CD4-positive, alpha-beta T cell treated with Interleukin-4 for 4 hours (primary cell): ENCODE data around the gene PAPOLA.

ENCODE experiments used
- DNase-seq: peaks from one replicate; pipeline ENCODE4 v3.0.0-alpha.2; 2020

The PAPOLA gene

GRCh38 chr14:96587823-96588385 lies 85.7 kb downstream of the PAPOLA start:
- no peak for DNase-seq

DNA sequence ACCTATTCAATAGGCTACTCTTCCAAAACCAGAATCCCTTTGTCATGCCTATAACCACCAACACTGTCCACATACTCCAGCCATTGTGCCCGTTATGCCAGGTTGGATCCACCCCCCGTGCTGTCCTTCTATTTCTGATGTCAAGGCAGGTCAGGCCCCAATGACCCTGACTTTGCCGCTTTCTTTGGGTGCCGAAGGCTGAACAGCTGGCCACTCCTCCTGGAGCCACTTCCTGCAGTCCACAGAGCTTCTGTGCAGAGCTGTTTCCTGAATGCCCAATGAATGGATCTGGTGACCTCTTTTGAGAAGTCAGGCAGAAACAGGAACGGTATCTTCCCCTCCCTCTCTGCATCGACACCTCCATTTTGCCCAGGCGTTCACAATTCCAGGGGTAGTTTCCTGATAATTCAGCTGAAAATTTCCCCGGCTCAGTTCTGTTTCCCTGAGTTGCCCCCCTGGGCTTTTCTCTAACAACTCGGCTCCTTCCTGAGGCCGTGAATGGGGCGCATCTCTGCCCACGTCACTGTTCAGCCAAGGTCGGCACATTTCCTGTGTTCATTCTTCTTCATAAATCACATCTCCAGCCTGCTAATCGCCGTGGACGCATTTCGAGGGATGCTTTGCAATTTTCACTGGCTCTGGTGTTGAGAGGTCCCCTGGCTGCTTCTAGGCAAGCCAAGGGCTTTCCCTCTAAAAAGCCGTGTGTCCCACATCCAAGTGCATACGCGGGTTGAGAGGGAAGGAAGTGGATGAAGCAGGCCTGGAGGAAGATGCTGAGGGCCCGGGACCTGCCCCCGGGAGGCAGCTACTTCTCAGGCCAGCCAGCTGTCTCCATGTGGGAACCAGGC lies 86.5 kb downstream of the PAPOLA start:
- DNase-seq = no peak

GRCh38 chr14:96589577-96589976 lies 87.4 kb downstream of the PAPOLA start:
- no peak for DNase-seq

- no peak for DNase-seq
Observed at GRCh38 chr14:96590190-96590864, 88.1 kb downstream of the PAPOLA start.

DNA sequence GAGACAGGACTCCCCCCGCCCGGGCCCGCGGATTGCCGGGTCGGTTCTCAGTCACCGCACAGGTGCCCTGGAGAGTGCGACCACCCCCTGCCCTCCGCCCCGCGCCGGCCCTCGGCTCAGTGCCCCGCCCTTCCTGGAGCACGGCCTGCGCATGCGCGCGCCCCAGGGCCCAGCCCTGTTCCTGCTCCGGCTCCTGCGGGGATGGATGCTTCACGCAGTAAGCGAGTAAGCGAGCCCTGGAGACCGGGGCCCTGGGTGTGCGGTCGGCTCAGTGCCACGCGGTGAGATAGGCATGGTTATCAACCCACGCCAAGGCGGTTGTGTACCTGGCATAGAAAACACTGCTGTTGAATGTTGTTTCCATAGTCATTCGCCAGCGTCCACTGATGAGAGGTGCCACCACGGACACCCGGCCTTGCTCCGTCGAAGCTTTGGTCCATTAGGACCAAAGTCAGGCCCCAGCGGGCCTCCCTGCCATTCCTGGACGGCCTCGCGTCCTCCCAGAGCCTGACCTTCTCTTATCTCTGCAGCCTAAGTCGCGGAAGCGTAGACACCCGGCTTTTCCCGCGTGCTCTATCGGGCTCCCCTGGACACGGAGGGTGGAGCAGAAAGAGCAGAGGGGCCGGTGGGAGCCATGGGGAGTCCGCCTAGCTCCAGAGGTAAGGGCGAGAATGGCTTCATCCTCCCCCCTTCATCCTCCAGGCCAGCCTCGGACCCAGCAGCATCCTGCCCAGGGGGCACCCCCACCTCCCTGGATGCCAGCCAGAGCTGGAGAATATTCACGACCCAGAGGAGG lies 90.6 kb downstream of the PAPOLA start:
- peak; percentile 50 for DNase-seq

- no peak for DNase-seq
Observed at GRCh38 chr14:96594961-96595360, 92.8 kb downstream of the PAPOLA start.

- no peak for DNase-seq
Observed at GRCh38 chr14:96597680-96598079, 95.5 kb downstream of the PAPOLA start.

GRCh38 chr14:96598332-96598928 lies 96.2 kb downstream of the PAPOLA start:
- no peak for DNase-seq

DNA sequence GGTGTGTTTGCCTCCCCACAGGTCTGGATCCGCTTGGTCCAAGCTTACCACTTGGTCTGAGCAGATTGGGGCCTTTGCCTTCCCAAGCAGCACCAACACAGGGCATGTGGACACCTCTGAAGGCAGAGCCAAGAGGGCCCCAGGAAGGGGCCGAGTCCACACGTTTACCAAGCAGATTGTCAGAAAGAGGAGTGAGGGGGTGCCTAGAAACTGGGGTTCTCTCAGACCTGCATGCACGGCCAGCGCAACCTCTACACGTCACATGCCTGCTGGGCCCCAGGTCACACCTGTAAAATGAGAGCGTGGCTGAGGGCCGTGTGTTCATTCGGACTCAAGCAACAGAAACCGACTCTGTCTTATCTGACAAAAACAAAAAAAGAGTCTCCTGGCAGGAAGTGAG lies 96.9 kb downstream of the PAPOLA start:
- DNase-seq = no peak

DNA sequence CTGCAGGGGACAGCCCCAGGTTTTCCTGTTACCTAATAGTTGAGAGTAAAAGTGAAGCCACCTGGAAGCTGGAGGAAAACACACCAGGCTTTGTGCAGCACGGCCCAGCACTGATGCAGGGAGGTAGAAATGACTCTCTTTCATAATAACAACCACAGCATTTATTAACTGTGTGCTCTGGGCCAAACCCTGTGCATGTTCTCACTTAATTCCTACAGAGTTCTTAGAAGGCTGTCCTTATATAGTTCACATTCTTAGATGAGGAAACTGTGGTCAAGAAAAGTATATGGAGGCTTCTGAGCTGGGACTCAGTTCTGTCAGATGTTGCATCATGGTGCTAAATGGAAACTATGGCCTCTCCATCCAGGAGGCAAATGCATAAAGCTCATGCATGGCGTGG lies 100.0 kb downstream of the PAPOLA start:
- DNase-seq = no peak

GRCh38 chr14:96603350-96604255 lies 101.4 kb downstream of the PAPOLA start:
- no peak for DNase-seq

- no peak for DNase-seq
Observed at GRCh38 chr14:96614481-96614881, 112.3 kb downstream of the PAPOLA start.

DNA sequence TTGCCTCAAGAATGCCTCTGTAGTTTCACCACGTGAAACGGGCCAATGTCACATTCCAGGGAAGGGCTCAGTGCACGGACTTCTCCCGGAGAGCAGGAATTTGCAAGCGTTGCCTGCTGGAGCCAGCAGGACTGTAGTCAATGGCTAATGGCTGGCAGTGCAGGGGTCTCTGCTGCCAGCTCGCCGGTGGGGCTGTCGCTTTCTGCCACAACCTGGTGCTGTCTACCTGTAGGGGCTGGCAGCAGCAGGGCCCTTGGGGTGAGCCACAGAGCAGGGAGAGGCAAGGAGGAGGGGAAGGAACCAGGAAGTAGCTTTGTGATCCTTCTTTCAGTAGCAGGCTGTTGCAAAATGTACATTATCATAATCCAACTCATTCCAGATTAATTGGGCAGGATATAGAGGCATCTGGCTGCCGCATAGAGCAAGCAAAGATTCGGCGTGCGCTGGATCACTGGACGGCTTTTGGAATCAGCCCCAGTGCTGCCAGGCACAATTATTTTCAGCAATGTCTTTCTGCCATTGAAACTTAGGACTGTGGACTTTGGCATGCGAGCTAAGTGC lies 114.1 kb downstream of the PAPOLA start:
- DNase-seq = no peak
